Left ventricle myocardium inferior (tissue), 1 donor: ENCODE results near the gene ESR1. TPM values are rescaled to one million over a fixed set of nuclear protein-coding genes. Genes with fewer than 3 reads are reported as not detected.

Experiments
- DNase-seq: peaks from one replicate; pipeline ENCODE4 v3.0.0-alpha.2; 2020
- H3K27ac ChIP-seq: fragments of 200-600 bp; replicated peaks from 2 replicates; pipeline ENCODE4 v1.8.0; 2021
- H3K27me3 ChIP-seq: fragments of 200-600 bp; 2 replicates; pipeline ENCODE4 v1.8.0; 2021; ENCODE audit warnings: low read depth
- H3K36me3 ChIP-seq: fragments of 200-600 bp; 2 replicates; pipeline ENCODE4 v1.8.0; 2021
- H3K4me1 ChIP-seq: fragments of 200-600 bp; 2 replicates; pipeline ENCODE4 v1.8.0; 2021
- H3K4me3 ChIP-seq: fragments of 200-600 bp; 2 replicates; pipeline ENCODE4 v1.8.0; 2021; ENCODE audit warnings: mild to moderate bottlenecking, moderate library complexity
- H3K9me3 ChIP-seq: fragments of 200-600 bp; replicated peaks from 2 replicates; pipeline ENCODE4 v1.8.0; 2021
- intact Hi-C: fragments of 100-400 bp; cut with micrococcal nuclease; formaldehyde crosslinking; loops from one replicate; pipeline ENCODE4 v1.11.0; 2022
- total RNA-seq: library from RNA; stranded (reverse); fragmentation: NEBNext Ultra II Directional; extraction: Animal tissue kit (Norgen Biotek cat#: 25700); gene quantifications from one replicate; pipeline ENCODE4 v1.2.1, GENCODE V29; 2021
- TF ChIP-seq, protein P1 (sequence below): fragments of 200-600 bp; IDR thresholded peaks from 2 replicates; pipeline ENCODE4 v1.8.0; 2021; ENCODE audit warnings: antibody characterized with exemption, mild to moderate bottlenecking, borderline replicate concordance
- donor health status: DM: no; HTN: yes; CAD: no; lungs with severe emphysema.

ESR1 gene
- total RNA-seq, 1 donor from 2014 or later, result 1.6 TPM

DNA sequence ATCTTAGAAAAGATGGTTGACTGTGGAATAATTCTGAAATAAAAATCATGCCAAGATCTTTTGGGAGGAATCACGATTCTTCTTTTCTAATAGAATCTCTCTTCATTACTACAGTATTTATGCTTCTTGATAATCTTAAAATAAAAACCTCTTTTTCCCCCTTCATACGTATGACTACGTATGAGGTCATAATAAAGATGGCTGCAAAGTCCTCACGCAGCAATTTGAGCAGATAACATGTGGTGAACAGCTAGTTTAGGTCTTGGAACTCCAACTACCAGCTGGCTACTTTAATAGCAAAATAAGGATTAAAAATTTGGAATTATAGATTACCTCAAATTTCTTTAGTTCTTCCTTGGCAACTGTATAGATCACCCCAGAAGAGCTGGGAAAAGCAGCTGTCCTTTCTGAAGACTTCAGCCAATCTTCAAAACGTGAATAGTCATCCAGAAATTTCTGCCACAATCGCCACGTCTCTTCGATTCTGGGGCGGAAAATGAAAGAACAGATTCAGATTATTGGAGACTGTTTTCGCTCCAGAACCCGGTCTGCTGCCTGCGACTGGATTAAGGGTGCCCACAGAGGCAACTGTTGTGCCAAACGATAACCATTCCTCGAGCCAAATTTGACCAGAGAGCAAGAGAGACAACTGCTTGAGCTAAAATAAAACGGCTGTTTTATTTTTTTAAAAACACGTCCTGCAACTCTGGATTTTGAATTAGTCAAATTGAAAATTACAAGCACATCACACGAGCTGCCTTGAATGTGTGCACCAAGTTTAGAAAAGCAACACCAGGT, 347.3 kb downstream of the ESR1 start:
- intact Hi-C loops, result no loop called here
- no peak for DNase-seq
- Histone ChIP-seq H3K4me1 (peaks cover 16% of the 10 kb centered on the region), H3K27ac (no peak overlapping the region), H3K9me3 (no peaks in the 10 kb centered on the region), H3K36me3 (peaks cover 95% of the 10 kb centered on the region), H3K4me3 (no peak overlapping the region), H3K27me3 (no peaks in the 10 kb centered on the region)
- TF ChIP-seq, protein P1, sequence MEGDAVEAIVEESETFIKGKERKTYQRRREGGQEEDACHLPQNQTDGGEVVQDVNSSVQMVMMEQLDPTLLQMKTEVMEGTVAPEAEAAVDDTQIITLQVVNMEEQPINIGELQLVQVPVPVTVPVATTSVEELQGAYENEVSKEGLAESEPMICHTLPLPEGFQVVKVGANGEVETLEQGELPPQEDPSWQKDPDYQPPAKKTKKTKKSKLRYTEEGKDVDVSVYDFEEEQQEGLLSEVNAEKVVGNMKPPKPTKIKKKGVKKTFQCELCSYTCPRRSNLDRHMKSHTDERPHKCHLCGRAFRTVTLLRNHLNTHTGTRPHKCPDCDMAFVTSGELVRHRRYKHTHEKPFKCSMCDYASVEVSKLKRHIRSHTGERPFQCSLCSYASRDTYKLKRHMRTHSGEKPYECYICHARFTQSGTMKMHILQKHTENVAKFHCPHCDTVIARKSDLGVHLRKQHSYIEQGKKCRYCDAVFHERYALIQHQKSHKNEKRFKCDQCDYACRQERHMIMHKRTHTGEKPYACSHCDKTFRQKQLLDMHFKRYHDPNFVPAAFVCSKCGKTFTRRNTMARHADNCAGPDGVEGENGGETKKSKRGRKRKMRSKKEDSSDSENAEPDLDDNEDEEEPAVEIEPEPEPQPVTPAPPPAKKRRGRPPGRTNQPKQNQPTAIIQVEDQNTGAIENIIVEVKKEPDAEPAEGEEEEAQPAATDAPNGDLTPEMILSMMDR, result no peak

DNA sequence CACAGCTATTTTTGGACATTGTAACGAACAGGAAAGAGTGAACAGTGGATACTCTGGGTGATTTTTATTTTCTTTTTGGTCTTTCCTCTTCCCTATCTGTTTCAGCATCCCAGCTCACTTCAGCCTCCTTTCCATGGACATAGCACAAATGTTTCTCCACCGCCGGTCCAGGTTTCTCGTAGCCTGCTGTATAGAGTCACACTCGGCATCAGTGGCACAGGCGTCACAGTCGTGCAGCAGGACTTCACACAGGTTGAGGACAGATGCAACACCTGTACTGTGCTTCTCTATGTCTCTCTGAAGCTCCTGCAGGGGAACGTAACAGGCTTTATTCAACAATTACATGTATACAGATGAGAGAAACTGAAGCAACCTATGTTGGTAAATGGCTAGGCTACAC, 348.3 kb downstream of the ESR1 start:
- DNase-seq, result no peak
- intact Hi-C loops, result no loop called here
- Histone ChIP-seq H3K27ac (no peak overlapping the region), H3K4me1 (peaks cover 11% of the 10 kb centered on the region), H3K9me3 (no peaks in the 10 kb centered on the region), H3K4me3 (no peak overlapping the region), H3K27me3 (no peaks in the 10 kb centered on the region), H3K36me3 (peaks cover 95% of the 10 kb centered on the region)
- TF ChIP-seq, protein P1, result no peak

DNA sequence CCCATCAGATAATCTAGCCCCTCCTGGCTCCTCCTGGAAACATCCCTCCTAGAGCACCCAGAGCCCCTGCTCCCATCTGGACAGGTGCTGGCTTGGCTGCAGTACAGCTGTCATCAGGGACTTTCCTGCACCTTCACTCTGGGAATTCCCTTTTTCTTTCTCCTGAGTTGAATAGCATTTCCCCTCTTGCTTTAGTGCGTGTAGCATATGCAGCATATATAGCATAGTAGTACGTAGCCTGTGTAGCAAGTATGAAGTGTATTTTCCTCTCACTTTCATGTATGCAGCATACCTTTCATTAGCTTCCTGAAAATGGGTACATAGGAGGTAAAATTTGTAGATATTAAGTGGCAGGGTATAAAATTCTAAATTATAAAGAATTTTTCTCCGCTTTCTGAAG, 352.9 kb downstream of the ESR1 start:
- H3K36me3 ChIP-seq, result peaks cover 78% of the 10 kb centered on the region
- H3K27ac ChIP-seq, result no peak overlapping the region
- no peaks in the 10 kb centered on the region for H3K9me3 ChIP-seq
- no peak for DNase-seq
- peaks cover 20% of the 10 kb centered on the region for H3K4me1 ChIP-seq
- no peaks in the 10 kb centered on the region for H3K27me3 ChIP-seq
- TF ChIP-seq, protein P1, result no peak
- no peak overlapping the region for H3K4me3 ChIP-seq
- intact Hi-C loops, result no loop called here

DNA sequence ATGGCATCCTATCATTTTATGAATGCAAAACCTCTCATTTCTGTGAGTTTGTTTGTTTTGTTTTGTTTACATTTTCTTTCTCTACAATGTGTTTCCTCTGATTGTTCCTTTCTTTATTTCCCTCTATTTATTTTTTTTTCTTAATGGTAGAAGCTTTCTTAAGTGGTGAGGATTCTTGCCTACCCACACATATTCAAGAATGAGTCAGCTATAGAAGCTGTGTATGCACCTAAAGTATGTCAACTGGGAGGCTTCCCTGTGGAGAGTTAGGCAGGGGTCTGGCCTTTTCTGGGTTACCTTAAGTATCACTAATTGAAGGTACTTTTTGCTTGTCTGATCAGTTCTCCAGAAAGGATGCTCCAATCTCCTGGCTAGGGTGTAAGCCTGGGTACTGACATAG, 354.0 kb downstream of the ESR1 start:
- intact Hi-C loops, result no loop called here
- DNase-seq, result no peak
- H3K27ac ChIP-seq, result no peak overlapping the region

DNA sequence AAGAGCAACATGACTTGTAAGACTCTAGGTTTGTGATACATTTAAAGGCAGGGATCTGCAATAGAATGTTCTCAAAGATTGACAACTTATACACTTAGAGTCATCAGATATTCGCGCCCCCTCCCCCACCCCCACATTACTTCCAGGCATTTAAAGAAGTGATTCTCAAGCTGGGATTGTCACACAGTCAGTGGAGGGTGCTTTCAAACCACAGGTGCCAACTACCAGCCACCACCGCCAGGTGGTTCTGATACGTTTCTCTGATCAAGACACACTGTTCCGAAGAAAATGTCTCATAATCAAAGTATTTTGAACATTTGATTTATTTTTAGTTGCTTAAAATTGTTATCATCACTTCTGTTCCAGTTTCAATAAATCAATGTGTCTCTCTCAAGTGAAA, 357.5 kb downstream of the ESR1 start:
- H3K27ac ChIP-seq, result peak overlapping the region; percentile 91
- peaks cover 50% of the 10 kb centered on the region for H3K36me3 ChIP-seq
- H3K9me3 ChIP-seq, result no peaks in the 10 kb centered on the region
- intact Hi-C loops, result no loop called here
- no peaks in the 10 kb centered on the region for H3K27me3 ChIP-seq
- peaks cover 47% of the 10 kb centered on the region for H3K4me1 ChIP-seq
- peak overlapping the region; percentile 66 for H3K4me3 ChIP-seq
- TF ChIP-seq, protein P1, result peak; percentile 43
- no peak for DNase-seq

More for the DNA sequence above, 354.0 kb downstream of the ESR1 start:
- Histone ChIP-seq H3K9me3 (no peaks in the 10 kb centered on the region), H3K36me3 (peaks cover 74% of the 10 kb centered on the region), H3K4me1 (peaks cover 22% of the 10 kb centered on the region), H3K27me3 (no peaks in the 10 kb centered on the region), H3K4me3 (no peak overlapping the region)
- TF ChIP-seq, protein P1, result no peak
